Endothelial cell (in vitro differentiated cells): ENCODE data around the gene TBC1D22A. TPM values are rescaled to one million over a fixed set of nuclear protein-coding genes. Genes with fewer than 3 reads are reported as not detected.

Source experiments
- DNase-seq: peaks from one replicate; pipeline ENCODE4 v3.0.0; 2021; ENCODE audit warnings: low spot score
- H3K27ac Mint-ChIP-seq: one replicate; pipeline ENCODE4 v1.8.0; 2021; ENCODE audit warnings: mixed read lengths, inconsistent platforms; ENCODE audit not compliant: unreplicated experiment
- H3K27me3 Mint-ChIP-seq: one replicate; pipeline ENCODE4 v1.8.0; 2021; ENCODE audit warnings: mild to moderate bottlenecking, moderate library complexity, mixed read lengths, inconsistent platforms; ENCODE audit not compliant: unreplicated experiment
- H3K36me3 Mint-ChIP-seq: one replicate; pipeline ENCODE4 v1.8.0; 2021; ENCODE audit warnings: mild to moderate bottlenecking, low read depth, mixed read lengths, inconsistent platforms; ENCODE audit not compliant: unreplicated experiment
- H3K4me1 Mint-ChIP-seq: one replicate; pipeline ENCODE4 v1.8.0; 2021; ENCODE audit warnings: mild to moderate bottlenecking, mixed read lengths, inconsistent platforms; ENCODE audit not compliant: unreplicated experiment
- H3K4me3 Mint-ChIP-seq: one replicate; pipeline ENCODE4 v1.8.0; 2021; ENCODE audit warnings: mild to moderate bottlenecking, mixed read lengths, inconsistent platforms; ENCODE audit not compliant: unreplicated experiment
- H3K9me3 Mint-ChIP-seq: one replicate; pipeline ENCODE4 v1.8.0; 2021; ENCODE audit warnings: mixed read lengths, inconsistent platforms; ENCODE audit not compliant: unreplicated experiment
- long read RNA-seq: library from polyadenylated mRNA; unstranded; transcript quantifications from one replicate; pipeline ENCODE4 v2.0.0, GENCODE V29; 2020; ENCODE audit not compliant: unreplicated experiment
- total RNA-seq: library from RNA; stranded (reverse); fragmentation: NEBNext Ultra II Directional; extraction: Animal tissue kit (Norgen Biotek cat#: 25700); gene quantifications from one replicate; pipeline ENCODE4 v1.2.1, GENCODE V29; 2021; ENCODE audit not compliant: unreplicated experiment
- TF ChIP-seq, protein P1 (sequence below): fragments of 200-600 bp; sonication (generic); IDR thresholded peaks from one replicate; pipeline ENCODE4 v1.5.0; 2021; ENCODE audit warnings: antibody characterized with exemption; ENCODE audit not compliant: unreplicated experiment

Gene TBC1D22A, protein sequence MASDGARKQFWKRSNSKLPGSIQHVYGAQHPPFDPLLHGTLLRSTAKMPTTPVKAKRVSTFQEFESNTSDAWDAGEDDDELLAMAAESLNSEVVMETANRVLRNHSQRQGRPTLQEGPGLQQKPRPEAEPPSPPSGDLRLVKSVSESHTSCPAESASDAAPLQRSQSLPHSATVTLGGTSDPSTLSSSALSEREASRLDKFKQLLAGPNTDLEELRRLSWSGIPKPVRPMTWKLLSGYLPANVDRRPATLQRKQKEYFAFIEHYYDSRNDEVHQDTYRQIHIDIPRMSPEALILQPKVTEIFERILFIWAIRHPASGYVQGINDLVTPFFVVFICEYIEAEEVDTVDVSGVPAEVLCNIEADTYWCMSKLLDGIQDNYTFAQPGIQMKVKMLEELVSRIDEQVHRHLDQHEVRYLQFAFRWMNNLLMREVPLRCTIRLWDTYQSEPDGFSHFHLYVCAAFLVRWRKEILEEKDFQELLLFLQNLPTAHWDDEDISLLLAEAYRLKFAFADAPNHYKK
- total RNA-seq = 25.3 TPM
- long read RNA-seq, transcript TBC1D22A-201 (13 exons, 3,787 nt) = major isoform, 7 of 24 reads
- long read RNA-seq, partial matches to known transcripts = 7 of 24 reads
- long read RNA-seq, other reads (novel, unspliced or antisense) = 10 of 24 reads

DNA sequence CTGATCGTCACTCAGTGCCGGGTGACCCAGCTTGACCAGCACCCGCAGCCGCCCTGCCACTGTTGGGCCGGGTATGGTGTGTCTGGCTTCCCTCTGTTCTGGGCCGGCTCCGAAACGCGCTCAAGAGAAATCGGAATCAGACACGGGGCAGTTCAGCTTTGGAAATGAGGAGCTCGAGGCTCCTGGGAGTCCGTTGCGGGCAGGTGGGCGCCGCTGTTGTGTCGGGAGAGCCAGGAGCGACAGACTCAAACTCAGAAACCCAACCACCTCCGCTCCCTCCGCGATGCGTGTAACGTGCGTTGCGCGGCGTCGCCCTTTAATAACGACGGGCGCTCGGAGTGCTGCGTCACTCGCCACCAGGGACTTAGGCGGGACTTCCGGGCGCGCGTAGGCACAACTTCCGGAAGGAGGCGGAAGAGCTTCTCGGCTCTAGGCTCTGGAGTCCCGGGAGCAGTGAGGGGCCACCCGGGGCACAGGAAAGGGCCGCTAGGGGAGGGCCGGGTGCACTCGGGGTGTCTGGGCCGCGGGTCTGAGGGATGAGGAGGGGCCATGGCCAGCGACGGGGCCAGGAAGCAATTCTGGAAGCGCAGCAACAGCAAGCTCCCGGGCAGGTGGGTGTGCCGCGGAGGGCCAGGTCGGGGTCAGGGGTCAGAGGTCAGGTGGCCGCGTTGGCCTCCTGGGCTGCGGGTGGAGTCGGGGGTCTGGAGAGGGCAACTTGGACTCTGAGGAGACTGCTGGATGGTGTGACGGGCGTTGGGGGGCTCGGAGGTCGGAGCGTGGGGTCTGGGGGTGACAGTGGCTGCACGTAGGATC, at the start of gene TBC1D22A:
Gene TBC1D22A, plus strand, starts transcription at position 413 of the 813 bp plus-strand sequence. Its CDS starts 137 bp downstream, at position 550.
- Mint-ChIP-seq H3K27ac (peak within 1 kb of the TSS; percentile 86), H3K9me3 (no peaks in the 10 kb centered on the region), H3K4me1 (peaks cover 25% of the 10 kb centered on the region), H3K27me3 (peaks cover 5% of the 10 kb centered on the region), H3K36me3 (peaks cover 17% of the 10 kb centered on the region), H3K4me3 (peak within 1 kb of the TSS; percentile 99)
- DNase-seq = peak; percentile 90
- TF ChIP-seq, protein P1, sequence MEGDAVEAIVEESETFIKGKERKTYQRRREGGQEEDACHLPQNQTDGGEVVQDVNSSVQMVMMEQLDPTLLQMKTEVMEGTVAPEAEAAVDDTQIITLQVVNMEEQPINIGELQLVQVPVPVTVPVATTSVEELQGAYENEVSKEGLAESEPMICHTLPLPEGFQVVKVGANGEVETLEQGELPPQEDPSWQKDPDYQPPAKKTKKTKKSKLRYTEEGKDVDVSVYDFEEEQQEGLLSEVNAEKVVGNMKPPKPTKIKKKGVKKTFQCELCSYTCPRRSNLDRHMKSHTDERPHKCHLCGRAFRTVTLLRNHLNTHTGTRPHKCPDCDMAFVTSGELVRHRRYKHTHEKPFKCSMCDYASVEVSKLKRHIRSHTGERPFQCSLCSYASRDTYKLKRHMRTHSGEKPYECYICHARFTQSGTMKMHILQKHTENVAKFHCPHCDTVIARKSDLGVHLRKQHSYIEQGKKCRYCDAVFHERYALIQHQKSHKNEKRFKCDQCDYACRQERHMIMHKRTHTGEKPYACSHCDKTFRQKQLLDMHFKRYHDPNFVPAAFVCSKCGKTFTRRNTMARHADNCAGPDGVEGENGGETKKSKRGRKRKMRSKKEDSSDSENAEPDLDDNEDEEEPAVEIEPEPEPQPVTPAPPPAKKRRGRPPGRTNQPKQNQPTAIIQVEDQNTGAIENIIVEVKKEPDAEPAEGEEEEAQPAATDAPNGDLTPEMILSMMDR = no peak

DNA sequence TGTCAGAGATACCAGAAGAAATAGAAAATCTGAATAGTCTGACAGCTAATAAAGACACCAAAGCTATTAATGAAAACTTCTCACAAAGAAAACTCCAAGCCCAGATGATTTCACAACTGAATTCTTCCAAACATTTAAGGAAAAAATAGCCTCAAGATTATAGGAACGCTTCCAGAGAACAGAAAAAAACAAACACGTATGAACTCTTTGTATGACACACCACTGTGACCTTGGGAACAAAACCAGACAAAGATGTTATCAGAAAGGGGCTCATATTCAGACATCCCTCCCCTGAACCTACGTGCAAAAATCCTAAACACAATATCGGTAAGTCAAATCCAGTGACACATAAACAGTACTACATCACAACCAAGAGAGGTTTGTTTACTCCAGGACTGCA, 47.9 kb upstream of the TBC1D22A start:
- no peak overlapping the region for H3K27ac Mint-ChIP-seq
- no peaks in the 10 kb centered on the region for H3K27me3 Mint-ChIP-seq
- TF ChIP-seq, protein P1 = no peak
- DNase-seq = no peak
- no peak overlapping the region for H3K4me3 Mint-ChIP-seq
- H3K9me3 Mint-ChIP-seq = no peaks in the 10 kb centered on the region
- H3K4me1 Mint-ChIP-seq = no peaks in the 10 kb centered on the region
- peaks cover 30% of the 10 kb centered on the region for H3K36me3 Mint-ChIP-seq

DNA sequence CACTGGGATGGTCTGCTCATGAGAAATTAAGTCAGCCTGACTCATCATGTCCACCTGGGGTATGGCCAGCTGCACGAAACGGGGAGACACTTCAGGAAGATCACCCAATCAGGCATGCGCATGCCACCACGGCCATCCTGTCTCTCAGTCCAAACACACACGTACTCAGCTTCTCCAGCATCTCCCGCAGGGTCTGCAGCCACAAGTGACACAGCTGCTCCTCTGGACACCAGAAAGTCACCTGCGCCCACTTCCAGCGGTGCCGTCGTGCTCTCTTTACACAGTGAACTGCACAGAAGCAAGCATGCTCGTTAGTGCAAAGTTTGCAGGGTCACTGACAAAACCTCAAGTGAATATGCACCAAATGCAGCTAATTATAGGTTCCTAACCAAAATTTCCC, 42.5 kb upstream of the TBC1D22A start:
- TF ChIP-seq, protein P1 = no peak
- DNase-seq = no peak
- Mint-ChIP-seq H3K9me3 (no peaks in the 10 kb centered on the region), H3K27ac (peak overlapping the region; percentile 24), H3K4me1 (no peaks in the 10 kb centered on the region), H3K27me3 (peaks cover 7% of the 10 kb centered on the region), H3K4me3 (peak overlapping the region; percentile 71), H3K36me3 (peaks cover 26% of the 10 kb centered on the region)

DNA sequence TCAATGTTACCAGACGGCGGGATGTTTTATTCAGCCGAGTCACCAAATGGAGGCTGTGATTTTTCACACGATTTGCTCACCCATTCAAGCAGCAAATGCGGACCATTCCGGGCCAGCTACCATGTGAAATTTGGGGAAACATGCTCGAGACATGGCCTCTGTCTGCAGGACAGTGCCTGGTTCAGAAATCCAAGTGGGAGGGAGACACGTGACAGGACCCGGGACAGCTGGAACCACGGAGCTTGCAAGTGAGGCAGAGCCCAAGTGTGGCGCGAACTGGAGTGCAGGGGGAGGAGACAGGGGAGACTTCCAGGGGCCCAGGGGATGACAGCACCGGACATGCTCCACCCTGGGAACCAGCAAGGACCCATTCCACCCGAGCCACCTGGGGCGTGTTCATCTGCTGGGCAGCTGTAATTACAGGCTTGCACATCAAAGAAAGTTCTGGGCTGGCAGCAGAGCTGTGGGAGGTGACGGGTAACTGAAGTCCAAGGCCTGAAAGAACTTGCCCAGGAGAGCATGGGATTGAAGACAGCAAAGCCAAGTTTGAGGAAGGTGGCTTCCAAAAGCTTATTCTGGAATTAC, 40.9 kb upstream of the TBC1D22A start:
- no peak overlapping the region for H3K4me3 Mint-ChIP-seq
- H3K27me3 Mint-ChIP-seq = peaks cover 7% of the 10 kb centered on the region
- H3K9me3 Mint-ChIP-seq = no peaks in the 10 kb centered on the region
- no peaks in the 10 kb centered on the region for H3K4me1 Mint-ChIP-seq
- H3K27ac Mint-ChIP-seq = no peak overlapping the region
- TF ChIP-seq, protein P1 = no peak
- no peak for DNase-seq
- H3K36me3 Mint-ChIP-seq = peaks cover 32% of the 10 kb centered on the region
